OCI-LY3 (cell line): ENCODE measurements around the gene MS4A18.

Experiments used
- H2AFZ ChIP-seq: fragments of 200-600, 300-600 bp; shearing (Covaris generic); 2 replicates; pipeline ENCODE4 v1.6.0; 2014; ENCODE audit warnings: antibody characterized with exemption, low read depth, low read length
- H3K27ac ChIP-seq: fragments of 200-600, 300-600 bp; sonication (generic); 2 replicates; pipeline ENCODE4 v1.5.1; 2014; ENCODE audit warnings: mild to moderate bottlenecking, low read length, moderate library complexity, mixed read lengths
- H3K27me3 ChIP-seq: fragments of 200-600, 300-600 bp; sonication (generic); 2 replicates; pipeline ENCODE4 v1.6.1; 2014; ENCODE audit warnings: low read depth, low read length, mixed read lengths
- H3K36me3 ChIP-seq: fragments of 200-600, 300-600 bp; sonication (generic); replicated peaks from 2 replicates; pipeline ENCODE3; 2014; ENCODE audit warnings: low read depth, low read length, mixed read lengths
- H3K4me1 ChIP-seq: fragments of 300-600, 200-600 bp; sonication (generic); 2 replicates; pipeline ENCODE4 v1.6.1; 2014; ENCODE audit warnings: low read length, mixed read lengths
- H3K4me2 ChIP-seq: fragments of 200-600, 300-600 bp; sonication (generic); 2 replicates; pipeline ENCODE4 v1.6.1; 2014; ENCODE audit warnings: low read length, mixed read lengths
- H3K4me3 ChIP-seq: fragments of 300-600, 200-600 bp; sonication (generic); 2 replicates; pipeline ENCODE4 v1.5.1; 2014; ENCODE audit warnings: antibody characterized with exemption, mild to moderate bottlenecking, low read length, moderate library complexity
- H3K79me2 ChIP-seq: fragments of 300-600, 200-600 bp; shearing (Covaris generic); 2 replicates; pipeline ENCODE4 v1.6.1; 2014; ENCODE audit warnings: mild to moderate bottlenecking, low read length, mixed read lengths
- H3K9ac ChIP-seq: fragments of 300-600, 200-600 bp; shearing (Covaris generic); 2 replicates; pipeline ENCODE4 v1.6.0; 2014; ENCODE audit warnings: mild to moderate bottlenecking, low read length, moderate library complexity
- H3K9me3 ChIP-seq: fragments of 200-600, 300-600 bp; shearing (Covaris generic); 2 replicates; pipeline ENCODE4 v1.6.1; 2014; ENCODE audit warnings: low read length, mixed read lengths; ENCODE audit not compliant: insufficient read depth
- H4K20me1 ChIP-seq: fragments of 200-600, 300-600 bp; sonication (generic); 2 replicates; pipeline ENCODE4 v1.6.1; 2016; ENCODE audit warnings: low read length, mixed read lengths; ENCODE audit not compliant: insufficient read depth
- EZH2phosphoT487 ChIP-seq: fragments of 200-600 bp; shearing (Covaris generic); IDR thresholded peaks from 2 replicates; pipeline ENCODE4 v1.6.1; 2018; ENCODE audit warnings: antibody characterized with exemption, mixed run types, low read depth
- TF ChIP-seq, protein P1 (sequence below): fragments of 200-600, 300-600 bp; sonication (generic); IDR thresholded peaks from 2 replicates; pipeline ENCODE4 v1.5.1; 2014; ENCODE audit warnings: antibody characterized with exemption, low read length, low read depth

MS4A18 gene

DNA sequence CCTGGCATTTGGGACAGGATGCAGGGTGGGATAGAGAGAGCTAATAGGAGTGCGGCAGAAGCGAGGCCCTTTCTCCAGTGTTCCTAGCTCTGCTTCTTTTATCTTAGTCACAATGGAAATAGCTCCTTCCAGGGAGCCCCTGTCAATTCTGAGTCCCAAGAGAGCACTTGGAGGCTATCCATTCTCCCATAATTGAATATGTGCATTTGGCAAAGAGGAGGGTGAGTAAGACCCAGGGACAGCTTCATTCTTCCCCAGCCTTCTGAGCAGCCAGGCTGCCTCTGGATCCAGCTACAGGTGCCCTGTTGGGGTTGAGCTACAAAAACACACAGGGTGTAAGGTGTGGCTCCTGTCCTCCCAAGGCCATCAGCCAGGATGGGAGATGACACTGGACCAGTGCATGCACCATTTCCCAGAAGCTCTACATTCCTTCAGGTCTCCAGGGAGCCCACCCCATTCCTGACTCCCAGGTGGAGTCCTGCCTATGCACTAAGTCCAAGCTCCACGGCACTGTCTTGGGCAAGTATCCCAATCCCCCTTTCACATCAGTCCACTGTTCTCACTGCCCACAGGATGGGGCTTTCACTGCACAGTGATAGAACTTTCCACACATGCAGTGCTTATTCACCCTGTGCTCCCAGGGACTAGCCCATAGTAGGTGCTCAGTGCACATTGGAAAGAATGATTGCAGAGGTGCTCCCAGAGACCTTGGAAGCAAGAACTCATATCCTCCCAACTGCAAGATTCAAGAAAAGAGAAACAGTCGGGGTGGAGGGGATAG, 66.8 kb downstream of the MS4A18 start:
- Histone ChIP-seq H3K4me3 (no peak overlapping the region), H3K9ac (no peak overlapping the region), H3K27me3 (peaks cover 26% of the 10 kb centered on the region), H2AFZ (no peak overlapping the region), H3K36me3 (no peaks in the 10 kb centered on the region), H3K4me2 (no peak overlapping the region), H4K20me1 (no peaks in the 10 kb centered on the region), H3K4me1 (no peaks in the 10 kb centered on the region), H3K9me3 (0 out of 2 replicates have a peak, but pooled peaks cover 4% of the 10 kb centered on the region), H3K27ac (no peak overlapping the region), H3K79me2 (no peaks in the 10 kb centered on the region)
- TF ChIP-seq, protein P1, sequence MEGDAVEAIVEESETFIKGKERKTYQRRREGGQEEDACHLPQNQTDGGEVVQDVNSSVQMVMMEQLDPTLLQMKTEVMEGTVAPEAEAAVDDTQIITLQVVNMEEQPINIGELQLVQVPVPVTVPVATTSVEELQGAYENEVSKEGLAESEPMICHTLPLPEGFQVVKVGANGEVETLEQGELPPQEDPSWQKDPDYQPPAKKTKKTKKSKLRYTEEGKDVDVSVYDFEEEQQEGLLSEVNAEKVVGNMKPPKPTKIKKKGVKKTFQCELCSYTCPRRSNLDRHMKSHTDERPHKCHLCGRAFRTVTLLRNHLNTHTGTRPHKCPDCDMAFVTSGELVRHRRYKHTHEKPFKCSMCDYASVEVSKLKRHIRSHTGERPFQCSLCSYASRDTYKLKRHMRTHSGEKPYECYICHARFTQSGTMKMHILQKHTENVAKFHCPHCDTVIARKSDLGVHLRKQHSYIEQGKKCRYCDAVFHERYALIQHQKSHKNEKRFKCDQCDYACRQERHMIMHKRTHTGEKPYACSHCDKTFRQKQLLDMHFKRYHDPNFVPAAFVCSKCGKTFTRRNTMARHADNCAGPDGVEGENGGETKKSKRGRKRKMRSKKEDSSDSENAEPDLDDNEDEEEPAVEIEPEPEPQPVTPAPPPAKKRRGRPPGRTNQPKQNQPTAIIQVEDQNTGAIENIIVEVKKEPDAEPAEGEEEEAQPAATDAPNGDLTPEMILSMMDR = no peak
- no peak for TF ChIP-seq EZH2phosphoT487

DNA sequence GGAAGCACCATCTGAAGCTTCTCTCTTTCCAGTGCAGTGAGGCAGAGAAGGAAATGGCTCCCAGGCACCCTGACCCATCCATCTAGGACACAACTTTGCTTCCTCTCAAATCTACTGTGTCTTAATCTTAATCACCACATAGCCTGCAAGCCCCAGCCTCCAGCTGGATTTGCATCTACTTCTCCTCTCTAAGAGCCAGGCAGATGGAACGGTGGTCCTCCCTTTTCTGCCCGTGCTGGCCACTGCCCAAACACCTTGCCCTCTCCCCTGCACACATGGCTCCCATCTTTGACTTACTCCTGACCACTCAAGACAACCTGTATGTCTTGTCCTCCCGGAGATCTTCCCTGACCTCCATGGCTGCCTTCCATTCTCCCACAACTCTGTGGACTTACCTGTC, 68.0 kb downstream of the MS4A18 start:
- TF ChIP-seq, protein P1 = no peak
- no peak for TF ChIP-seq EZH2phosphoT487
- peaks cover 28% of the 10 kb centered on the region for H3K27me3 ChIP-seq

More for the DNA sequence above, 68.0 kb downstream of the MS4A18 start:
- Histone ChIP-seq H3K27ac (no peak overlapping the region), H3K4me1 (no peaks in the 10 kb centered on the region), H3K79me2 (no peaks in the 10 kb centered on the region), H3K4me2 (no peak overlapping the region), H2AFZ (no peak overlapping the region), H3K9me3 (0 out of 2 replicates have a peak, but pooled peaks cover 4% of the 10 kb centered on the region), H3K9ac (no peak overlapping the region), H3K36me3 (no peaks in the 10 kb centered on the region), H4K20me1 (no peaks in the 10 kb centered on the region), H3K4me3 (no peak overlapping the region)
